ENCODE data around the gene OR5T2. TPM values are rescaled to one million over a fixed set of nuclear protein-coding genes. Genes with fewer than 3 reads are reported as not detected.
"Not testable (repeated sequence)": the region's sequence is repeated elsewhere in the genome, so short reads cannot be mapped to it uniquely, and the experiment has no call there.

Gene OR5T2
- not detected for total RNA-seq
- long read RNA-seq = 0 reads

- intact Hi-C loops (cut with DNase I, micrococcal nuclease) = no loop called here
- DNase-seq = no peak
- ATAC-seq = no peak
These were observed at the start of gene OR5T2 for GRCh38 chr11:56234155-56234554. OR5T2 (minus strand) TSS chr11:56234255; CDS start chr11:56233062, 1,193 bp downstream.

- ATAC-seq (no peak), DNase-seq (no peak)
- intact Hi-C loops (cut with DNase I, micrococcal nuclease) = no loop called here
These were observed 39.8 kb upstream of the OR5T2 start, which contains the start of gene OR5T1 for GRCh38 chr11:56273854-56274253. OR5T1 (plus strand) TSS chr11:56274154; CDS start chr11:56275639, 1,485 bp downstream.

GRCh38 chr11:56271092-56271491, 37.0 kb upstream of the OR5T2 start:
- intact Hi-C loops (cut with DNase I, micrococcal nuclease) = no loop called here
- ATAC-seq (no peak), DNase-seq (no peak)

- ATAC-seq (no peak), DNase-seq (no peak)
- intact Hi-C loops (cut with DNase I, micrococcal nuclease) = no loop called here
These were observed 17.9 kb upstream of the OR5T2 start, which contains the start of gene OR5T3 for GRCh38 chr11:56251954-56252353. OR5T3 (plus strand) TSS chr11:56252254; CDS start chr11:56252254, 0 bp downstream.

GRCh38 chr11:56219735-56220134, 14.3 kb downstream of the OR5T2 start:
- intact Hi-C loops (cut with DNase I, micrococcal nuclease) = not testable (repeated sequence)

GRCh38 chr11:56214537-56214936, 19.5 kb downstream of the OR5T2 start:
- DNase-seq = no peak
- ATAC-seq = no peak
- intact Hi-C loops (cut with DNase I, micrococcal nuclease) = no loop called here

More at GRCh38 chr11:56219735-56220134, 14.3 kb downstream of the OR5T2 start:
- not testable (repeated sequence) for ATAC-seq, DNase-seq

GRCh38 chr11:56207790-56208189, 26.3 kb downstream of the OR5T2 start:
- intact Hi-C loops (cut with DNase I, micrococcal nuclease) = no loop called here

GRCh38 chr11:56197367-56197766, 36.7 kb downstream of the OR5T2 start:
- DNase-seq (no peak), ATAC-seq (no peak)
- intact Hi-C loops (cut with DNase I, micrococcal nuclease) = no loop called here

More at GRCh38 chr11:56207790-56208189, 26.3 kb downstream of the OR5T2 start:
- ATAC-seq (no peak), DNase-seq (no peak)

GRCh38 chr11:56196705-56197104, 37.4 kb downstream of the OR5T2 start:
- DNase-seq = no peak
- ATAC-seq = no peak
- intact Hi-C loops (cut with DNase I, micrococcal nuclease) = no loop called here

- ATAC-seq = no peak
- DNase-seq = no peak
- intact Hi-C loops (cut with DNase I, micrococcal nuclease) = no loop called here
These were observed 45.5 kb downstream of the OR5T2 start for GRCh38 chr11:56188602-56189001.

GRCh38 chr11:56183459-56183858, 50.6 kb downstream of the OR5T2 start:
- no peak for DNase-seq
- intact Hi-C loops (cut with DNase I, micrococcal nuclease) = no loop called here
- no peak for ATAC-seq

Other genes with a start within 250 kb of the OR5T2 start
- gene OR5F1, start 239.6 kb downstream of the OR5T2 start, total RNA-seq = not detected
- not detected for gene OR5AS1, start 206.6 kb downstream of the OR5T2 start, total RNA-seq
- gene OR8I2, start 140.9 kb downstream of the OR5T2 start, total RNA-seq = not detected
- not detected for gene OR8H2, start 130.6 kb downstream of the OR5T2 start, total RNA-seq
- not detected for gene OR8H3, start 111.9 kb downstream of the OR5T2 start, total RNA-seq
- not detected for gene OR8J3, start 94.1 kb downstream of the OR5T2 start, total RNA-seq
- not detected for gene OR8K5, start 73.9 kb downstream of the OR5T2 start, total RNA-seq
- gene OR5J2, start 57.6 kb downstream of the OR5T2 start, total RNA-seq = not detected
- gene OR5T3, start 18.0 kb upstream of the OR5T2 start, total RNA-seq = not detected
- gene OR5T1, start 39.9 kb upstream of the OR5T2 start, total RNA-seq = not detected
- not detected for gene OR8H1, start 58.0 kb upstream of the OR5T2 start, total RNA-seq
- gene OR8K3, start 80.9 kb upstream of the OR5T2 start, total RNA-seq = not detected
- gene OR8K1, start 111.8 kb upstream of the OR5T2 start, total RNA-seq = not detected
- not detected for gene OR8J1, start 120.0 kb upstream of the OR5T2 start, total RNA-seq
- gene OR8U1, start 141.4 kb upstream of the OR5T2 start, total RNA-seq = not detected
- not detected for gene OR5AL1, start 178.4 kb upstream of the OR5T2 start, total RNA-seq
- not detected for gene OR5M3, start 239.1 kb upstream of the OR5T2 start, total RNA-seq